ENCODE measurements around the gene HORMAD1. TPM values are rescaled to one million over a fixed set of nuclear protein-coding genes. Genes with fewer than 3 reads are reported as not detected.
"Not testable (repeated sequence)": the region's sequence is repeated elsewhere in the genome, so short reads cannot be mapped to it uniquely, and the experiment has no call there.

HORMAD1 gene, protein sequence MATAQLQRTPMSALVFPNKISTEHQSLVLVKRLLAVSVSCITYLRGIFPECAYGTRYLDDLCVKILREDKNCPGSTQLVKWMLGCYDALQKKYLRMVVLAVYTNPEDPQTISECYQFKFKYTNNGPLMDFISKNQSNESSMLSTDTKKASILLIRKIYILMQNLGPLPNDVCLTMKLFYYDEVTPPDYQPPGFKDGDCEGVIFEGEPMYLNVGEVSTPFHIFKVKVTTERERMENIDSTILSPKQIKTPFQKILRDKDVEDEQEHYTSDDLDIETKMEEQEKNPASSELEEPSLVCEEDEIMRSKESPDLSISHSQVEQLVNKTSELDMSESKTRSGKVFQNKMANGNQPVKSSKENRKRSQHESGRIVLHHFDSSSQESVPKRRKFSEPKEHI
- not detected for polyA plus RNA-seq

DNA sequence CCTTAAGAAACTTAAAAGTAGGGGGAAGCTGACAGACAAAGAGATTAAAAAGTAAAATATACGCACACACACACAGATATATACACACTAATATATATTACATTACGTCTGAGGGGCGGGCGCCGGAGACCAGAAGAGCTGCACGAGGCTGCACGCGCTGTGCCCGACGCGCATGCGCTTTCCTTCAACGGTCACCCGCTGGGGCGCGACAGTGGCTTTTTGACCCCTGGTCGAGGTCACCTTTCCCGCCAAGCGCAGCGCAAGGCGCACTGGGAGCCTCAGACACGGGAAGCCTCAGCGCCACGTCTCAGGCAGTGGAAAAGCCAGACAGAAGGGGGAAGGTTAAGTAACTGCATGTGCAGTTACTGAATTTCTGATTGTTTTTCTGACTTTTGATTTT, at the start of gene HORMAD1:
HORMAD1 (minus strand) TSS at position 193 of the 400 bp plus-strand sequence. CDS start 1,390 bp downstream, outside the sequence.
- peaks cover 0 to 2% (median 0%) of the 10 kb centered on the region in 3 donors for H3K27me3 Mint-ChIP-seq (ENCODE audit: low read depth in 3 of 3)
- no peak within 1 kb of the TSS for H3K4me3 Mint-ChIP-seq
- no peaks in the 10 kb centered on the region for H3K9me3 Mint-ChIP-seq
- DNase-seq: no peak
- H3K4me1 Mint-ChIP-seq: peaks cover 0 to 4% of the 10 kb centered on the region in 2 donors
- peaks cover 0 to 5% (median 0%) of the 10 kb centered on the region in 3 donors for H3K36me3 Mint-ChIP-seq
- H3K27ac Mint-ChIP-seq: no peak within 1 kb of the TSS

DNA sequence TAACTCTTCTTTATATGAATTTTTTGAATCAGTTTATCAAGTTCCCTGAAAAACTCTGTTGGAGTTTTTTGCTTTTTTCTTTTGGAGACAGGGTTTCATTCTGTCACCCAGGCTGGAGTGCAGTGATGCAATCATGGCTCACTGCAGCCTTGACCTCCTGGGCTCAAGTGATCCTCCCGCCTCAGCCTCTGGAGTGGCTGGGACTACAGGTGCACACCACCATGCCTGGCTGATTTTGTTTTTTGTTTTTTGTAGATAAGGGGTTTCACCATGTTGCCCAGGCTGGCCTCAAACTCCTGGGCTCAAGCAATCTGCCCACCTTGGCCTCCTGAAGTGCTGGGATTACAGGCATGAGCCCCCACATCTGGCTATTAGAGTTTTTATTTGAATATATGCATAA, 47.0 kb upstream of the HORMAD1 start:
- not testable (repeated sequence) for H3K27me3 Mint-ChIP-seq (ENCODE audit: low read depth in 3 of 3); DNase-seq; H3K4me3 Mint-ChIP-seq; H3K36me3 Mint-ChIP-seq; H3K9me3 Mint-ChIP-seq
- peak overlapping the region in 2 of 6 donors; percentile 2 to 13 for H3K27ac Mint-ChIP-seq
- H3K4me1 Mint-ChIP-seq: peaks cover 36 to 48% of the 10 kb centered on the region in 2 donors

DNA sequence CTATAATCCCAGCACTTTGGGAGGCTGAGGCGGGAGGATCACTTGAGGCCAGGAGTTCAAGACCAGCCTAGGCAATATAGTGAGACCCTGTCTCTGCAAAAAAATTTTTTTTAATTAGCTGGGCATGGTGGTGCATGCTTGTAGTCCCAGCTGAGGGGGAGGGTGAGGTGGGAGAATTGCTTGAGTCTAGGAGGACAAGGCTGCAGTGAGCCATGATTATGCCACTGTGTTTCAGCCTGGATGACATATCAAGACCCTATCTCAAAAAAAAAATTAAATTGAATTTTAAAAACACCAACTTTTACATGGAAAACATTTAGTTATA, 45.2 kb upstream of the HORMAD1 start:
- H3K4me1 Mint-ChIP-seq: peaks cover 38 to 55% of the 10 kb centered on the region in 2 donors

DNA sequence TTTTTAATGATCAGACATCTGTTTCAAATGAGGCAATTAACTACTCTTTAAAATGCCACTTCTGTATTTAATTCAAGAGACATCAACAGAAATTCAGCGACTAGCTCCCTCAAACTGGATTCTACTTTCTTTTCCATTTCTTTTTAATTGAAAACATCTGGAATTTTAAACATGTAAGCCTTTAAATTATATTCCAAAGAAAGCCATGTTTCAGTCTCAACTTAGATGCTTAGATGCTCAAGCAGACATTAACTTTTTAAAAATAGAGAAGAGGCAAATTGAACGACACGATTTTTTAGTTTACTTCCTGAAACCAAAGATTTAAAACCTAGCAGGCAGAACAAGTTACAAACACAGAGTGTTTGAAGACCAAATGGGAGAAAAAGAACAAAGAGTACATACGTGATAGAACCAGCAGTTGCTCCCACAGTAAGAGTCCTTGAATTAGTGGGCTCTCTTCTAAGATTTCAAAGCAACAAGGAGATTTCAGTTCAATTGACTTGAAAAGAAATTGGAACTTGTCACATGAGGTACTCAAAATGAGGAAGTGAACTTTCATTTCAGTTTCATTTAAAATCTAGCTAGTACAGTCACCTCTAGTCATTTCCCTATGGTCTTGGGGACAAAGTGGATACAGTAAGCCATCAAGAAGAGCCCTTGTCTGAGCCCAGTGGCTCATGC, 44.7 kb upstream of the HORMAD1 start, which contains the start of gene CTSS:
CTSS (minus strand) TSS at position 483 of the 681 bp plus-strand sequence. CDS start 1,015 bp downstream, outside the sequence.
- peak; percentile 27 to 44 (median 35) for DNase-seq
- Mint-ChIP-seq H3K9me3 (no peaks in the 10 kb centered on the region), H3K27me3 (ENCODE audit: low read depth in 3 of 3) (peaks cover 0 to 3% (median 3%) of the 10 kb centered on the region in 3 donors), H3K27ac (peak within 1 kb of the TSS; percentile 90 to 97 (median 94)), H3K4me1 (peaks cover 35 to 55% of the 10 kb centered on the region in 2 donors), H3K36me3 (peaks cover 3 to 8% (median 4%) of the 10 kb centered on the region in 3 donors), H3K4me3 (peak within 1 kb of the TSS; percentile 90 to 99 (median 92))

More for the DNA sequence above, 45.2 kb upstream of the HORMAD1 start:
- Mint-ChIP-seq H3K4me3 (peak overlapping the region; percentile 90 to 99 (median 92)), H3K27ac (peak overlapping the region; percentile 90 to 97 (median 94))
- H3K27me3 Mint-ChIP-seq (ENCODE audit: low read depth in 3 of 3); H3K9me3 Mint-ChIP-seq; DNase-seq; H3K36me3 Mint-ChIP-seq: not testable (repeated sequence)

DNA sequence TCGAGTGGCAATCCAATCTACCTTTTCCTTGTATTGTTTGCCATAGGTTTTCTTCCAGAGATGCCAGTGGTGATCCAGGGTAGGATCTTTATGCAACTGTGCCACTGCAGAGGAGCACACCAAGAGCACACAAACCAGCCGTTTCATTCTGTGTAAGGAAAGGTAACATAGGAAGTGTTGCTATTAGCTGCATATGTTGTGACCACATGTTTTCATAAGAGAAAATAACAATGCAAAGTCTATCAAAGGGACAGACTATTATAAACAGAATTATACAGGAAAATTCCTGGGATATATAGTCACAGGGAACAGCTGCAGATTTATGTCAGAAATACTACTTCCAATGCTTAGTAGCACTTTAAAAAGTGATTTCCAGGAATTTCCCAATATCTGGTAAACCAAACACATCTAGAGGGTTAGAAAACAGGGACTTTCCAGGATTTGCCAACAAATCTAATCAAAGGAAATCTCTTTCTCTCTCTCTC, 44.0 kb upstream of the HORMAD1 start:
- H3K9me3 Mint-ChIP-seq: no peaks in the 10 kb centered on the region
- peak overlapping the region; percentile 90 to 99 (median 92) for H3K4me3 Mint-ChIP-seq
- H3K27me3 Mint-ChIP-seq (ENCODE audit: low read depth in 3 of 3): peaks cover 0 to 3% (median 1%) of the 10 kb centered on the region in 3 donors
- H3K27ac Mint-ChIP-seq: peak overlapping the region; percentile 90 to 97 (median 94)
- peaks cover 39 to 62% of the 10 kb centered on the region in 2 donors for H3K4me1 Mint-ChIP-seq
- H3K36me3 Mint-ChIP-seq: peaks cover 8 to 12% (median 9%) of the 10 kb centered on the region in 3 donors
- DNase-seq: peak in 2 of 3 donors; percentile 11 to 28

DNA sequence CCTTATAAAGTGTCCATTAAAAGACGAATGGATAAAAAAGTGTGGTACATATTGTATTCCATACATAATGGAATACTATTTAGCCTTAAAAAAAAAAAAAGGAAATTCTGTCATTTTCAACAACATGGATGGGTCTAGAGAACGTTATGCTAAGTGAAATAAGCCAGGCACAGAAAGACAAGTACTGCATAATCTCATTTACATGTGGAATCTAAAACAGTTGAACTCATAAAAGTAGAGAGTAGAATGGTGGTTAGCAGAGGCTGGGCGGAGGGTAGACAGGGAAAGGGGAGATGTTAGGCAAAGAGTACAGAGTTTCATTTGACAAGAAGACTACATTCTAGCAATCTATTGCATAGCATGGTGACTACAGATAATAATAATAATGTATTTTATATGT, 42.3 kb upstream of the HORMAD1 start:
- Mint-ChIP-seq H3K4me3 (peak overlapping the region; percentile 18 to 78 (median 51)), H3K27me3 (ENCODE audit: low read depth in 3 of 3) (peaks cover 0 to 4% (median 3%) of the 10 kb centered on the region in 3 donors), H3K27ac (peak overlapping the region in 3 of 6 donors; percentile 11 to 55 (median 16)), H3K36me3 (peaks cover 8 to 16% (median 11%) of the 10 kb centered on the region in 3 donors), H3K9me3 (no peaks in the 10 kb centered on the region), H3K4me1 (peaks cover 39 to 71% of the 10 kb centered on the region in 2 donors)
- DNase-seq: no peak

DNA sequence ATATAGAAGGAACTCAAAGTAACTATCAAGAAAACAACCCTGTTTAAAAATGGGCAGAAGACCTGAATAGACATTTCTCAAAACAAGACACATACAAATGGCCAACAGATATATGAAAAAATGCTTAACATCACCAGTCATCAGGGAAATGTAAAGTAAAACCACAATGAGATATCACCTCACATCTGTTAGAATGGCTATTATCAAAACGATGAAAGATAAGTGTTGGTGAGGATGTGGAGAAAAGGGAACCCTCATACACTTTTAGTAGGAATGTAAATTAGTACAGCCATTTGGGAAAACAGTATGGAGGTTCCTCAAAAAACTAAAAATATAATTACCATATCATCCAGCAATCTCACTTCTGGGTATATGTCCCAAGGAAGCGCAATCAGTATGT, 41.9 kb upstream of the HORMAD1 start:
- Mint-ChIP-seq H3K36me3 (peaks cover 11 to 16% (median 13%) of the 10 kb centered on the region in 3 donors), H3K9me3 (no peaks in the 10 kb centered on the region), H3K4me3 (peak overlapping the region in 4 of 5 donors; percentile 25 to 78 (median 58)), H3K27me3 (ENCODE audit: low read depth in 3 of 3) (peaks cover 0 to 4% (median 3%) of the 10 kb centered on the region in 3 donors), H3K4me1 (peaks cover 39 to 71% of the 10 kb centered on the region in 2 donors), H3K27ac (peak overlapping the region in 2 of 6 donors; percentile 26)
- no peak for DNase-seq

DNA sequence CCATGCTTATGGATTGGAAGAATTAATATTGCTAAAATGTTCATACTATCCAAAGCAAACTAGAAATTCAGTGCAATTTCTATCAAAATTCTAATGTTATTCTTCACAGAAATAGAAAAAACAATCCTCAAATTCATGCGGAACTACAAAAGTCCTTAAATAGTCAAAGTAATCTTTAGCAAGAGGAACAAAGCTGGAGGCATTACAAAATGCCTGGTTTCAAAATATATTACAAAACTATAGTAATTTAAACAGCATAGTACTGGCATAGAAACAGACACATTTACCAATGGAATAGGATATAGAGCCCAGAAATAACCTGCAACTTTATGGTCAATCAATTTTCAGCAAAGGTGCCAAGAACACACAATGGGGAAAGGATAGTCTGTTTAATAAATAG, 41.1 kb upstream of the HORMAD1 start:
- DNase-seq: no peak
- Mint-ChIP-seq H3K36me3 (peaks cover 15 to 20% (median 18%) of the 10 kb centered on the region in 3 donors), H3K27me3 (ENCODE audit: low read depth in 3 of 3) (peaks cover 0 to 4% (median 3%) of the 10 kb centered on the region in 3 donors), H3K9me3 (no peaks in the 10 kb centered on the region), H3K27ac (no peak overlapping the region), H3K4me3 (peak overlapping the region in 2 of 5 donors; percentile 25 to 78), H3K4me1 (peaks cover 39 to 71% of the 10 kb centered on the region in 2 donors)

DNA sequence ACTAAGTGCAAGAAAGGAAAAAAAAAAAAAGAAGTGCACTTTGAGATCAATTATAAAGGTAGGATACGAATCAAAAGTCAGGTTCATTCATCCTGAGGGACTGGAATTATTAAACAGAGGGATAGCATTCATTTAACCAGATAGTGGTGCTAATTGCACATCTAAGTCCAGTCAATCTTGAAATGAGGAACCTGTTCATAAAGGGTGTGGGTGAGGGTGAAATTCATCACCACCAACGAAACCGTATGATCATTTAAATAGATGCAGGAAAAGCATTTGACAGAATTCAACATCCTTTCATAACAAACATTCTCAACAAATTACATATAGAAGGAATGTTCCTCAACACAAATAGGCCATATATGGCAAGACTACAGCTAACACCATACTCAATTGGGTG, 39.3 kb upstream of the HORMAD1 start:
- Mint-ChIP-seq H3K36me3 (peaks cover 17 to 22% (median 20%) of the 10 kb centered on the region in 3 donors), H3K27ac (peak overlapping the region in 1 of 6 donors; percentile 22), H3K27me3 (ENCODE audit: low read depth in 3 of 3) (peaks cover 0 to 4% (median 0%) of the 10 kb centered on the region in 3 donors), H3K9me3 (no peaks in the 10 kb centered on the region), H3K4me3 (peak overlapping the region in 1 of 5 donors; percentile 14), H3K4me1 (peaks cover 33 to 60% of the 10 kb centered on the region in 2 donors)
- no peak for DNase-seq

DNA sequence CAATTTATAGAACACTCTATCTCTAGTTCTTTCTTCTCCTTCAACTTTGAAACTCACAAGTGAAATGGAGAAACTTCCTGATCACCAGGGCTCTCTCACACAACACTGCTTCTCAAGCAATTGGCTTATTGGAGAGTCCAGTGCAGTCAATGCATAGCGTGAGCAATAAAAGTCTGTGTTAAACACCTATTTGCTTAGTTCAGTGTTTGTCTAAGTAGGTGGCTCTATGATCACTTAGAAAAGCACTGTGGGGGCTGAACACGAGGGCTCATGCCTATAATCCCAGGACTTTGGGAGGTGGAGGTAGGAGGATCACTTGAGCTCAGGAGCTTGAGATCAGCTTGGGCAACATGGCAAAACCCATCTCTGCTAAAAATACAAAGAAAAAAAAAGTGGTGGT, 32.7 kb upstream of the HORMAD1 start:
- H3K27me3 Mint-ChIP-seq (ENCODE audit: low read depth in 3 of 3): no peaks in the 10 kb centered on the region
- no peaks in the 10 kb centered on the region for H3K4me1 Mint-ChIP-seq
- no peaks in the 10 kb centered on the region for H3K9me3 Mint-ChIP-seq
- peaks cover 28 to 50% (median 32%) of the 10 kb centered on the region in 3 donors for H3K36me3 Mint-ChIP-seq
- no peak for DNase-seq
- no peak overlapping the region for H3K27ac Mint-ChIP-seq
- H3K4me3 Mint-ChIP-seq: no peak overlapping the region

DNA sequence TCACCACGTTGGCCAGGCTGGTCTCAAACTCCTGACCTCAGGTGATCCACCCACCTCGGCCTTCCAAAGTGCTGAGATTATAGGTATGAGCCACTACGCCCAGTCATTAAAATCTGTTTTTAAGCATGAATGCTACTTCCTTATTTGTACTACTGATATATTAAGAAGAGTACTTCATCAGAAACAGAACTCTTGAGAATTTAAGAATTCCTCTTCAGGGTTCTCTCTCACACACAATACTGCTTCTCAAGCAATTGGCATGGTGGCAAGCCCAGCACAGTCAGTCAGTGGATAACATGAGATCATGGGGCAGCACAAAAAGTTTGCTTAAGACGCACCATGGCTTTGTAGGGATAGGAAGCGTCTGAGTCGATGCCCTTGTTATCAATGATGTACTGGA, 30.7 kb upstream of the HORMAD1 start:
- no peaks in the 10 kb centered on the region for H3K9me3 Mint-ChIP-seq
- no peak overlapping the region for H3K27ac Mint-ChIP-seq
- H3K36me3 Mint-ChIP-seq: peaks cover 20 to 49% (median 25%) of the 10 kb centered on the region in 3 donors
- H3K4me1 Mint-ChIP-seq: no peaks in the 10 kb centered on the region
- H3K4me3 Mint-ChIP-seq: no peak overlapping the region
- DNase-seq: no peak
- H3K27me3 Mint-ChIP-seq (ENCODE audit: low read depth in 3 of 3): no peaks in the 10 kb centered on the region

DNA sequence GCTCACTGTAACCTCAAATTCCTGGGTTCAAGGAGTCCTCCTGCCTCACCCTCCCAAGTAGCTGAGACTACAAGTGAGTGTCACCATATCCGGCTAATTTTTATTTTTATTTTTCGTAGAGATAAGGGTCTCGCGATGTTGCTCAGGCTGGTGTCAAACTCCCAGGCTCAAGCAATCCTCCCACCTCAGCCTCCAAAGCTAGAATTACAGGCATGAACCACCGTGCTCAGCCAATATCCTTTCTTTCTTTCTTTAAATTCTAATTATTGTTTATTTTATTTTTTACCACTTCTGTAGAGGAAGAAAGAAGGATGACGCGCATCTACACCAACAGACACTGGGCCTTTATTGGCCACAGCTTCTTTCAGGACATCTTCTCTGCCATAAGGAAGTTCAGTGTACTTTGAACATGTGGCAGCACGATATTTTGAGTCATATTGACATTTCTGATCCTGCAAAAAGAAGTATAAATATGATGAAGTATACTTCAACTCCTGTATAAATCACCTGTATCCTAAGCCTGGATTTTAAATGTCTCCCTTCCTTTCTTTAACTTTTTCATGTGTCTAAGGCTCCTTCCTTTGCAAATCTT, 29.1 kb upstream of the HORMAD1 start:
- no peak for DNase-seq
- H3K4me3 Mint-ChIP-seq: no peak overlapping the region
- H3K27me3 Mint-ChIP-seq (ENCODE audit: low read depth in 3 of 3): no peaks in the 10 kb centered on the region
- peak overlapping the region in 1 of 6 donors; percentile 9 for H3K27ac Mint-ChIP-seq
- H3K36me3 Mint-ChIP-seq: peaks cover 17 to 45% (median 21%) of the 10 kb centered on the region in 3 donors
- H3K4me1 Mint-ChIP-seq: no peaks in the 10 kb centered on the region
- no peaks in the 10 kb centered on the region for H3K9me3 Mint-ChIP-seq

Measured in immature natural killer cell (primary cell).